Measurements from ENCODE around the gene KCTD5. TPM values are rescaled to one million over a fixed set of nuclear protein-coding genes. Genes with fewer than 3 reads are reported as not detected.

Gene KCTD5
- total RNA-seq, 4 donors from 2014 or later, result 15.1 to 31.1 (median 19.5) TPM

DNA sequence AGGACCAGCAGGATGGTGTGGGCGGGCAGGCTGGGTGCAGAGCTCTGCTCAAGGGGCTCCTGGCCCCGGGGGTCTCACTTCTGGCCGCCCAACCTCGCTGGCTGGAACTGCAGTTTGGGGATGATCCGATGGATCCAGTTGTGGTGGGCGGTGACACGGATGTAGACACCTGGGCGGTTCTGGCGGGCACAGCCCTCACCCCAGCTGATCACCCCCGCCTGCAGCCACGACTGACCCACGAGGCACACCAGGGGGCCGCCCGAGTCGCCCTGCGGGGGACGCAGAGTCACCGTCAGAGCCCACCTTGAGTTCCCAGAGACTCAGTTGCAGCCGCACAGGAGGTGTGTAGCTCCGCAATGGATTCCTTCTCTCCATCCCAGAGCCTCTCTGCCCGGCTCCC is 30.2 kb downstream of the KCTD5 start:
- no peak overlapping the region for H3K4me3 ChIP-seq
- H3K27ac ChIP-seq, result no peak overlapping the region
- H3K9me3 ChIP-seq, result no peaks in the 10 kb centered on the region
- H3K36me3 ChIP-seq, result peaks cover 0 to 28% of the 10 kb centered on the region in 2 donors
- H3K27me3 ChIP-seq, result peaks cover 21% of the 10 kb centered on the region
- WGBS, 2 donors (ENCODE audit: low coverage in 1 of 2), result 40 to 84% methylated on average over 1 to 5 of the region's 21 CpGs
- ATAC-seq, result no peak
- H3K4me1 ChIP-seq, result peaks cover 0 to 7% (median 0%) of the 10 kb centered on the region in 3 donors
- TF ChIP-seq, protein P1, sequence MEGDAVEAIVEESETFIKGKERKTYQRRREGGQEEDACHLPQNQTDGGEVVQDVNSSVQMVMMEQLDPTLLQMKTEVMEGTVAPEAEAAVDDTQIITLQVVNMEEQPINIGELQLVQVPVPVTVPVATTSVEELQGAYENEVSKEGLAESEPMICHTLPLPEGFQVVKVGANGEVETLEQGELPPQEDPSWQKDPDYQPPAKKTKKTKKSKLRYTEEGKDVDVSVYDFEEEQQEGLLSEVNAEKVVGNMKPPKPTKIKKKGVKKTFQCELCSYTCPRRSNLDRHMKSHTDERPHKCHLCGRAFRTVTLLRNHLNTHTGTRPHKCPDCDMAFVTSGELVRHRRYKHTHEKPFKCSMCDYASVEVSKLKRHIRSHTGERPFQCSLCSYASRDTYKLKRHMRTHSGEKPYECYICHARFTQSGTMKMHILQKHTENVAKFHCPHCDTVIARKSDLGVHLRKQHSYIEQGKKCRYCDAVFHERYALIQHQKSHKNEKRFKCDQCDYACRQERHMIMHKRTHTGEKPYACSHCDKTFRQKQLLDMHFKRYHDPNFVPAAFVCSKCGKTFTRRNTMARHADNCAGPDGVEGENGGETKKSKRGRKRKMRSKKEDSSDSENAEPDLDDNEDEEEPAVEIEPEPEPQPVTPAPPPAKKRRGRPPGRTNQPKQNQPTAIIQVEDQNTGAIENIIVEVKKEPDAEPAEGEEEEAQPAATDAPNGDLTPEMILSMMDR (IDR thresholded peaks at IDR 0.05), result no peak
- TF ChIP-seq POLR2A (IDR thresholded peaks at IDR 0.05), result no peak
- no peak for TF ChIP-seq EP300 (IDR thresholded peaks at IDR 0.05)
- TF ChIP-seq POLR2AphosphoS5 (IDR thresholded peaks at IDR 0.05), result no peak

DNA sequence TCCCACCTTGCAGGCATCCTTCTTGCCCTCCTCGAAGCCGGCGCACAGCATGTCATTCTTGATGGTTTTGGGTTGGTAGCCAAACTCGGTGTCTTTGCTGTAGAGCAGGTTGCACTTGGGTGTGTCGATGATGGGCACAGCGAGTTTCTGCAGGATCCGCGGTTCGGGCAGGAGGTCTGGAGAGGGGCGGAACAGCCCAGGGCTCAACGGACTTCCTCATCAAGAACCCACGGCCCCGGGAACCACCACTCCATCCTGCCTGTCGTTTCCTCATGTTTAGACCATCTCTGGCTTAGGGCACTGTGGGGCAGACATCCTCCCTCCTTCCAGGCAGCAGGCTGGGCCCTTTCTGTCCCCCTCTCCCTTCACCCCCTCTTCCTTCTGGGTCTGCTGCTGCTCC is 31.2 kb downstream of the KCTD5 start:
- peaks cover 0 to 18% of the 10 kb centered on the region in 2 donors for H3K36me3 ChIP-seq
- no peak overlapping the region for H3K27ac ChIP-seq
- H3K4me1 ChIP-seq, result peaks cover 0 to 7% (median 0%) of the 10 kb centered on the region in 3 donors
- WGBS, 2 donors (ENCODE audit: low coverage in 1 of 2), result 67% methylated on average over 4 of the region's 14 CpGs; no CpG with 5 or more reads in 1 of the 2 donors
- H3K27me3 ChIP-seq, result peaks cover 21% of the 10 kb centered on the region
- no peak for ATAC-seq
- TF ChIP-seq, protein P1 (IDR thresholded peaks at IDR 0.05), result no peak
- TF ChIP-seq POLR2AphosphoS5 (IDR thresholded peaks at IDR 0.05), result no peak
- no peak for TF ChIP-seq POLR2A (IDR thresholded peaks at IDR 0.05)
- no peak for TF ChIP-seq EP300 (IDR thresholded peaks at IDR 0.05)
- H3K4me3 ChIP-seq, result no peak overlapping the region
- H3K9me3 ChIP-seq, result no peaks in the 10 kb centered on the region

DNA sequence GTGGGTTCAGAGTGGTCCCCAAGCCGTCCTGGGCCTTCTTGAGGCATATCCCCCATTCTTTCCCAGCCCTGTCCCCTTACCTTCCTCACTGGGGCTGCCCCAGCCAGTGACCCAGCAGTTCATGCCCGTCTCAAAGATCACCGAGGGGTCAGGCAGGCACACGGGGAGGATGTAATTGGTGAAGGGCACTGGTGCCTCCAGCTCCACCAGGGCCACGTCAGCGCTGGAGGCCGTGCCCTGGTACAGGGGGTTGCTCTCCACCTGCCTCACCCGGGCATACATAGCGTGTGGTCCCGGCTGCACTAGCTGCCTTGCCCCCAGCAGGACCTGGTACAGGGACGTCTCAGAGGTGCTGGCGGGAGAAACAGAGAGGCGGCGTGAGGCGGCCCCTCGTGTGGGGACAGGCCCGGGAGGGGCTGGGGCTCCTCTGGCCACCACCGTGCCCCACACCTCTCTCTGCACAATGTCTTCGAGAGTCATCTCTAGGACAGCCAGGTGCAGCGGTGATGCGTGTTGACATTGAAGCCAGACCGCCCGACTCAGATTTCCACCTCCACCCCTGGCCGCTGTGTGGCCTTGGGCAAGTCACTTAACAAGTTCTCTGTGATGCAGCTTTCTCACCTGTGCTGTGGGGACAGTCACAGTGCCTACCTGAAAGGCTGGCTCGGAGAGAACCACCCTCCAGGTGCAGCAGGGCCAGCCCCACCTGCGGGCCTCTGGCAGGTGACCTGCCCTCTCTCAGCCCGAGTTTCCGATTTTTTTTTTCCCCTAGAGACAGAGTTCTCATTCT is 31.9 kb downstream of the KCTD5 start:
- H3K9me3 ChIP-seq, result no peaks in the 10 kb centered on the region
- 61% methylated on average over 2 of the region's 28 CpGs; no CpG with 5 or more reads in 1 of the 2 donors for WGBS, 2 donors (ENCODE audit: low coverage in 1 of 2)
- peaks cover 0 to 9% (median 0%) of the 10 kb centered on the region in 3 donors for H3K4me1 ChIP-seq
- no peak overlapping the region for H3K27ac ChIP-seq
- TF ChIP-seq, protein P1 (IDR thresholded peaks at IDR 0.05), result no peak
- no peak for TF ChIP-seq POLR2AphosphoS5 (IDR thresholded peaks at IDR 0.05)
- TF ChIP-seq POLR2A (IDR thresholded peaks at IDR 0.05), result no peak
- H3K36me3 ChIP-seq, result peaks cover 0 to 11% of the 10 kb centered on the region in 2 donors
- H3K27me3 ChIP-seq, result peaks cover 21% of the 10 kb centered on the region
- ATAC-seq, result no peak
- no peak overlapping the region for H3K4me3 ChIP-seq

DNA sequence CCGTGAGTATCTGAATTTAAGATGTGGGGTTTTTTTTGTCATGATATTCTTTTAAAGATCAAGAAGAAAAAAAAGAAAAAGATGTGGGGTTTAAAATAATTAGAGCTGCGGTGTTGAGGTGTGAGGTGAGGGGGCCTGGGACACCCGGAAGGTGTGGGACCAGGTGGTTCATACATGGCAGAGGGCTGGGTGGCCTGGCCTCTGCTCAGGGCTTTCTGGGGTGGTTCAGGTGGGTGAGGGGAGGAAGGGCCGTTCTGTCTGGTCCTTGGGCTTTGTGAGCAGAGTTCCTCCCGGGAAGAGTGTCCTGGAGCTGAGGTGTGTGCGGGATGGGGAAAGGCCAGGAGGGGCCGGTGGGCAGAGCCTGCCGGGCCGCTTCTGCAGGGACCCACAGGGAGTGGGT is 32.7 kb downstream of the KCTD5 start:
- WGBS, 2 donors (ENCODE audit: low coverage in 1 of 2), result 18 to 33% methylated on average over 2 to 4 of the region's 9 CpGs
- peaks cover 21% of the 10 kb centered on the region for H3K27me3 ChIP-seq
- TF ChIP-seq, protein P1 (IDR thresholded peaks at IDR 0.05), result no peak
- no peak for TF ChIP-seq POLR2A (IDR thresholded peaks at IDR 0.05)
- TF ChIP-seq POLR2AphosphoS5 (IDR thresholded peaks at IDR 0.05), result no peak
- no peak for TF ChIP-seq EP300 (IDR thresholded peaks at IDR 0.05)
- no peak overlapping the region for H3K27ac ChIP-seq
- H3K9me3 ChIP-seq, result no peaks in the 10 kb centered on the region
- ATAC-seq, result no peak
- no peak overlapping the region for H3K4me3 ChIP-seq
- H3K36me3 ChIP-seq, result peaks cover 0 to 2% of the 10 kb centered on the region in 2 donors
- H3K4me1 ChIP-seq, result peaks cover 0 to 18% (median 0%) of the 10 kb centered on the region in 3 donors

DNA sequence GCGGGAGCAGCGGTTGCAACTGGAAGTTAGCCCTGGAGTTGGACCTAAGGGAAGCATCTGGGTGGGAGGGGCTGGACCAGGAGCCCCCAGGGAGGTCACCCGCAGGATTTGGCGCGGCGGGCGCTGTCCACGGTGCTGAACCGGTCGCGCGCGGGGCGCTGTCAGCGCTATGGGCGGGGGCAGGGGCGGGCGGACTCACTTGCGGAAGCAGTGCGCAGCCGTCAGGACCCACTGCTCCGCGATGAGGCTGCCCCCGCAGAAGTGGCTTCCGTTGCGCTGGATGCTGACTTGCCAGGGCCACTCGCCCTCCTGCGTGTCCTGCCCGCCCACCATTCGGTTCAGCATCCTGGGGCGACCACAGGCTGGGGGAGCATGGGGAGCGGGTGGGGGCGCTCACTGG is 33.2 kb downstream of the KCTD5 start:
- WGBS, 2 donors (ENCODE audit: low coverage in 1 of 2), result 0% methylated on average over 4 of the region's 33 CpGs; no CpG with 5 or more reads in 1 of the 2 donors
- Histone ChIP-seq H3K27me3 (peaks cover 21% of the 10 kb centered on the region), H3K36me3 (no peaks in the 10 kb centered on the region), H3K9me3 (no peaks in the 10 kb centered on the region), H3K4me3 (peak overlapping the region in 1 of 2 donors; percentile 6), H3K4me1 (peaks cover 0 to 23% (median 0%) of the 10 kb centered on the region in 3 donors), H3K27ac (no peak overlapping the region)
- TF ChIP-seq, protein P1 (IDR thresholded peaks at IDR 0.05), result no peak
- TF ChIP-seq POLR2AphosphoS5 (IDR thresholded peaks at IDR 0.05) (no peak), EP300 (IDR thresholded peaks at IDR 0.05) (no peak), POLR2A (IDR thresholded peaks at IDR 0.05) (no peak)
- peak; percentile 63 for ATAC-seq

All from gastroesophageal sphincter (tissue), 4 donors.